Measurements from ENCODE around the gene C11orf98. TPM values are rescaled to one million over a fixed set of nuclear protein-coding genes. Genes with fewer than 3 reads are reported as not detected.

Gene C11orf98
- total RNA-seq, 4 donors from 2014 or later = 12.5 to 53.7 (median 37.7) TPM

DNA sequence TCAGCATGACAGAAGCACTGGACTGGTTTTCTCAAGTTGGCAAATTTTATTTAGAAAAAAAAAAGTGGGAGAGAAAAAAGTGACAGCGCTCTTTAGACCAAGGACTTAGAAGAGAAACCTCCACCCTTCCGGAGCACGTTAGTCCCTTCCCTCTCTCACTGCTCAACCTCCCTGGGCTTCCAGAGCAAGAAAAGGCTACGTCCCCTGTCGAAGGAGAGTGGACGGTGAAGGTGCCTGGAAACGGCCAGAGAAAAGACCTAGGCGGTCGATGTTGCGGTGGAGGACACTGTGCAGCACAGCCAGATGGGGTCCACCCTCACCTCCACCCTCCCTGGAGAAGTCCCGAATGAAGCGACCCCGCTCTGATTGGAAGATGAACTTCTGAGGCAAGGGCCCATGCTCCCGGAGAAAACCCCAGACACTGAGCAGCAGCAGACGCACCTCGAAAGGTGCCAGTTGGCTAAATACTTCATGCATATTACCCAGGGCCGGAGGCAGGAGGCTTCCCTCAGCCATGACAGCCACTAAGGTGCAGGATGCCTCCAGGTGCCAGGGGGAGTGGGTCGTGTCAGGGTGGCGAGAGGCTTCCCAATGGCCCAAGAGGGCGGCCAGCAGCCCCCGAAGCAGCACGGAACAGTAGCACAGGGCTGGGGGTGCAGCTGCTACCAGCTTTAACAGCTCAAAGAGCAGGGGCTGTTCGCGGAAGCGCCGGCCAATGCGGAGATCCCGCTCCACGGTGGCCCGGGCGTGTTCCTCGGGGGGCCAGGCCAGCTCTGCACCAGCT is 18.0 kb downstream of the C11orf98 start:
- H3K27ac ChIP-seq = peak overlapping the region; percentile 91 to 99 (median 94)
- H3K27me3 ChIP-seq = no peaks in the 10 kb centered on the region
- no peak for TF ChIP-seq POLR2AphosphoS5 (IDR thresholded peaks at IDR 0.05)
- TF ChIP-seq POLR2A (IDR thresholded peaks at IDR 0.05) = no peak
- no peak for TF ChIP-seq EP300 (IDR thresholded peaks at IDR 0.05; ENCODE audit: low read depth)
- TF ChIP-seq, protein P1, sequence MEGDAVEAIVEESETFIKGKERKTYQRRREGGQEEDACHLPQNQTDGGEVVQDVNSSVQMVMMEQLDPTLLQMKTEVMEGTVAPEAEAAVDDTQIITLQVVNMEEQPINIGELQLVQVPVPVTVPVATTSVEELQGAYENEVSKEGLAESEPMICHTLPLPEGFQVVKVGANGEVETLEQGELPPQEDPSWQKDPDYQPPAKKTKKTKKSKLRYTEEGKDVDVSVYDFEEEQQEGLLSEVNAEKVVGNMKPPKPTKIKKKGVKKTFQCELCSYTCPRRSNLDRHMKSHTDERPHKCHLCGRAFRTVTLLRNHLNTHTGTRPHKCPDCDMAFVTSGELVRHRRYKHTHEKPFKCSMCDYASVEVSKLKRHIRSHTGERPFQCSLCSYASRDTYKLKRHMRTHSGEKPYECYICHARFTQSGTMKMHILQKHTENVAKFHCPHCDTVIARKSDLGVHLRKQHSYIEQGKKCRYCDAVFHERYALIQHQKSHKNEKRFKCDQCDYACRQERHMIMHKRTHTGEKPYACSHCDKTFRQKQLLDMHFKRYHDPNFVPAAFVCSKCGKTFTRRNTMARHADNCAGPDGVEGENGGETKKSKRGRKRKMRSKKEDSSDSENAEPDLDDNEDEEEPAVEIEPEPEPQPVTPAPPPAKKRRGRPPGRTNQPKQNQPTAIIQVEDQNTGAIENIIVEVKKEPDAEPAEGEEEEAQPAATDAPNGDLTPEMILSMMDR (IDR thresholded peaks at IDR 0.05) = no peak
- H3K4me1 ChIP-seq = peaks cover 18 to 32% (median 25%) of the 10 kb centered on the region in 4 donors
- no peak overlapping the region for H3K4me3 ChIP-seq
- H3K9me3 ChIP-seq = no peaks in the 10 kb centered on the region
- in situ Hi-C loops (cut with MboI; ENCODE audit: low pct_ligation_motif_present in 1 of 4, low pct_unique_long_range_greater_than_20kb in 1 of 4, low sequenced_read_pairs in 3 of 4) (no loop called here), intact Hi-C loops (cut with DNase I; ENCODE audit: low total_unique reads) (no loop called here)
- H3K36me3 ChIP-seq = peaks cover 0 to 9% (median 3%) of the 10 kb centered on the region in 4 donors
- WGBS, 2 donors (ENCODE audit: low coverage in 1 of 2) = 0 to 68% methylated on average over 3 to 32 of the region's 32 CpGs
- no peak for DNase-seq

DNA sequence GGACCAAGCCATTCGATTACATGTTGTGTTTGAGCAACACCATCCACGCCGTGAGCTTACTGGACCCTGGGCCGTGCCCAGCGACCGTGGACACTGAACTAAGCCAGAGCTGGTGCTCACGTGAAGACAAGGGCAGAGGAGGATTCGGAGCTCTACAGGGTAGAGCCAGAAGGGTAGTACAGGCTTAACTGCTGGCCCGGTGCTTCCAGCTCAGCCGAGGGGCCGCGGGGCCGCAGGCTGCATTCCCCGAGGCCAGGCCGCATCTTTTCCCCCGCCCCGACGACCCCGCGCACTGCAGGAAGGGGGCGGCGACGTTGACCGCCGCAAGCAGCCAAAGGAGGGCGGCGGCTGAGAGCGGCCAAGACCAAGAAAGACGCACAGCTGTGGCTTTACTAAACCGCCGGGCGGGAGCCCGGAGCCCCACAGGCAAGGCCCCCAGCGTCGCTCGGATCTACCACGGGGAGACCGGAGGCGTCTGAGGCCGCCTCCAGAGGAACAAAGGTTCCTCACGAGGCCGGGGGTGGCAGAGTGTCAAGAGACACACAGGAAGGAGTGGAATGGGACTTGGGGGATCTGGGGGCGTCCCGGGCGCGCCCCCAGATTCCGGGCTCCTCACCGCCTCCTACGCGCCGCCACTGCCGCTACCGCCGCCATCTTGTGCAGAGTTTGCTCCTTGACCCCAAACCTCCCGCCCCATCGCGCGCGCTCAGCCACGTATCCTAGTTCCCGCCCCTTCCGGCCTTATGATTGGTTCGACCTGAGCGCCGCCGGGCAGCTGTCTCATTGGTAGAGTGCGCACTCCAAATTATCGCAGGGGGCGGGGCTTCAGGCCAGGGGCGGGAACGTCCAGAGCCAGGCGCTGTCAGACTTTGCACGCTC is 18.8 kb downstream of the C11orf98 start, which contains the start of gene GANAB:
Gene GANAB (minus strand): TSS at position 668 of the 879 bp plus-strand sequence. CDS start 14 bp downstream, at position 654.
- intact Hi-C loops (cut with DNase I; ENCODE audit: low total_unique reads) = no loop called here
- Histone ChIP-seq H3K4me1 (peaks cover 12 to 25% (median 21%) of the 10 kb centered on the region in 4 donors), H3K9me3 (no peaks in the 10 kb centered on the region), H3K27me3 (no peaks in the 10 kb centered on the region), H3K36me3 (peaks cover 0 to 9% (median 3%) of the 10 kb centered on the region in 4 donors), H3K27ac (peak within 1 kb of the TSS; percentile 91 to 99 (median 94)), H3K4me3 (peak within 1 kb of the TSS; percentile 81 to 99 (median 85))
- in situ Hi-C loops (cut with MboI; ENCODE audit: low pct_ligation_motif_present in 1 of 4, low pct_unique_long_range_greater_than_20kb in 1 of 4, low sequenced_read_pairs in 3 of 4) = no loop called here
- peak; percentile 100 for DNase-seq
- 0% methylated on average over 1 to 59 of the region's 73 CpGs for WGBS, 2 donors (ENCODE audit: low coverage in 1 of 2)
- TF ChIP-seq, protein P1 (IDR thresholded peaks at IDR 0.05) = peak in 2 of 5 experiments; percentile 14 to 21
- peak; percentile 92 for TF ChIP-seq POLR2A (IDR thresholded peaks at IDR 0.05)
- TF ChIP-seq POLR2AphosphoS5 (IDR thresholded peaks at IDR 0.05) = peak; percentile 94 to 95 (median 95)
- TF ChIP-seq EP300 (IDR thresholded peaks at IDR 0.05; ENCODE audit: low read depth) = no peak

DNA sequence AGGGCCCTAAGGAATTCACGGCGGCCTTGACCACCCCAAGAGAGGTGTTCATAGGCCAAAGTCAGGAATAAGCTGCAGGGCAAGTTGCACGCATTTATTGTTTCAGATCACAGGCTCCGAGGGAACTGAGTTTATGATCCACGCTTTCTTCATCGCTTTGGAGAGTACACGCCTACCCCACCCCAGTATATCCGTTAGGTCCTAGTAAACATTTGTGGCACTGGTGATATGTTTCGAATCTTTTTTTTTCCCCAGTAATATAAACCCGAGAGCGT is 19.4 kb downstream of the C11orf98 start:
- DNase-seq = no peak
- Histone ChIP-seq H3K4me3 (peak overlapping the region; percentile 81 to 99 (median 85)), H3K27ac (peak overlapping the region; percentile 91 to 99 (median 94)), H3K27me3 (no peaks in the 10 kb centered on the region), H3K4me1 (peaks cover 12 to 25% (median 21%) of the 10 kb centered on the region in 4 donors), H3K9me3 (no peaks in the 10 kb centered on the region), H3K36me3 (peaks cover 0 to 9% (median 3%) of the 10 kb centered on the region in 4 donors)
- in situ Hi-C loops (cut with MboI; ENCODE audit: low pct_ligation_motif_present in 1 of 4, low pct_unique_long_range_greater_than_20kb in 1 of 4, low sequenced_read_pairs in 3 of 4) = no loop called here
- intact Hi-C loops (cut with DNase I; ENCODE audit: low total_unique reads) = no loop called here
- 0 to 7% methylated on average over 1 to 11 of the region's 11 CpGs for WGBS, 2 donors (ENCODE audit: low coverage in 1 of 2)
- no peak for TF ChIP-seq POLR2A (IDR thresholded peaks at IDR 0.05)
- TF ChIP-seq POLR2AphosphoS5 (IDR thresholded peaks at IDR 0.05) = no peak
- TF ChIP-seq, protein P1 (IDR thresholded peaks at IDR 0.05) = no peak
- no peak for TF ChIP-seq EP300 (IDR thresholded peaks at IDR 0.05; ENCODE audit: low read depth)

DNA sequence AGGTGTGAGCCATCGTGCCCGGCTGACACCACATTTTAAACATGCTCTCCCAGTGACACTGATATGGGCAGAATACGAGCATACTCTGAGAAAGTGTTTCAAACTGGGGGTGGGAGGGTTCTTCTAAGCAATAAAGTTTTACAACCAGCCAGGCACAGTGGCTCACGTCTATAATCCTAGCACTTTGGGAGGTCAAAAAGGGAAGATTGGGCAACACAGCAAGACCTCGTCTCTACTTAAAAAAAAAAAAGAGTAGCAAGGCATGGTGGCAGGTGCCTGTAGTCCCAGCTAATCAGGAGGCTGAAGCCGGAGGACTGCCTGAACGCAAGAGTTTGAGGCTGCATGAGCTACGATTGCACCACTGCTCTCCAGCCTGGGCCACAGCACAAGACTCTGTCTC is 20.8 kb downstream of the C11orf98 start:
- in situ Hi-C loops (cut with MboI; ENCODE audit: low pct_ligation_motif_present in 1 of 4, low pct_unique_long_range_greater_than_20kb in 1 of 4, low sequenced_read_pairs in 3 of 4) = no loop called here
- peak overlapping the region in 1 of 4 donors; percentile 21 for H3K27ac ChIP-seq

More for the DNA sequence above, 20.8 kb downstream of the C11orf98 start:
- Histone ChIP-seq H3K27me3 (no peaks in the 10 kb centered on the region), H3K4me1 (peaks cover 12 to 25% (median 21%) of the 10 kb centered on the region in 4 donors), H3K9me3 (no peaks in the 10 kb centered on the region), H3K36me3 (peaks cover 0 to 9% (median 0%) of the 10 kb centered on the region in 4 donors), H3K4me3 (no peak overlapping the region)
- no peak for DNase-seq
- intact Hi-C loops (cut with DNase I; ENCODE audit: low total_unique reads) = no loop called here
- 74 to 100% methylated on average over 2 to 8 of the region's 8 CpGs for WGBS, 2 donors (ENCODE audit: low coverage in 1 of 2)
- TF ChIP-seq POLR2AphosphoS5 (IDR thresholded peaks at IDR 0.05) = no peak
- TF ChIP-seq EP300 (IDR thresholded peaks at IDR 0.05; ENCODE audit: low read depth) = no peak
- TF ChIP-seq POLR2A (IDR thresholded peaks at IDR 0.05) = no peak
- TF ChIP-seq, protein P1 (IDR thresholded peaks at IDR 0.05) = no peak

Measured in transverse colon (tissue), 4 donors.